Suprapubic skin (tissue), 4 donors: ENCODE measurements around the gene TTC1. TPM values are rescaled to one million over a fixed set of nuclear protein-coding genes. Genes with fewer than 3 reads are reported as not detected.
A peak's percentile ranks its signal among the peaks of the same experiment; 100 is the strongest.

Experiments
- DNase-seq, 2 donors: peaks; one replicate each; pipeline ENCODE4 v3.0.0-alpha.2; 2019; ENCODE audit warnings: low spot score in 2 of 2
- H3K27ac ChIP-seq: fragments of 200-600 bp; sonication (generic); one replicate; pipeline ENCODE4 v1.5.1; 2019
- H3K27me3 ChIP-seq: fragments of 200-600 bp; sonication (generic); one replicate; pipeline ENCODE4 v1.5.1; 2019
- H3K36me3 ChIP-seq: fragments of 200-600 bp; sonication (generic); one replicate; pipeline ENCODE4 v1.5.1; 2019
- H3K4me1 ChIP-seq: fragments of 200-600 bp; sonication (generic); one replicate; pipeline ENCODE4 v1.5.1; 2019
- H3K4me3 ChIP-seq: fragments of 200-600 bp; sonication (generic); one replicate; pipeline ENCODE4 v1.5.1; 2019; ENCODE audit warnings: mild to moderate bottlenecking
- H3K9me3 ChIP-seq: fragments of 200-600 bp; sonication (generic); one replicate; pipeline ENCODE4 v1.5.1; 2019
- CTCF ChIP-seq, 2 donors: fragments of 200-600 bp in 1 of 2; fragments of 450-650 bp in 1 of 2; sonication (generic) in 1 of 2; IDR thresholded peaks; one replicate each; pipeline ENCODE4 v1.5.1; 2016 to 2019; ENCODE audit warnings: antibody characterized with exemption in 2 of 2, mild to moderate bottlenecking in 1 of 2, moderate library complexity in 1 of 2
- EP300 ChIP-seq: sonication (generic); formaldehyde crosslinking; IDR thresholded peaks from one replicate; pipeline ENCODE4 v1.6.1; 2017; ENCODE audit warnings: antibody characterized with exemption
- POLR2A ChIP-seq, 2 donors: fragments of 450-650 bp; IDR thresholded peaks; one replicate each; pipeline ENCODE4 v1.6.1; 2017; ENCODE audit warnings: antibody characterized with exemption in 2 of 2, mild to moderate bottlenecking in 2 of 2, moderate library complexity in 2 of 2
- POLR2AphosphoS5 ChIP-seq, 3 donors: sonication (generic); formaldehyde crosslinking; IDR thresholded peaks; one replicate each; pipeline ENCODE4 v1.6.1; 2017; ENCODE audit warnings: antibody characterized with exemption in 3 of 3
- WGBS: methylation state at CpG from one replicate; pipeline ENCODE4 v1.1.5; 2018; 5-methylcytosine and 5-hydroxymethylcytosine counted together
- total RNA-seq, 4 donors: library from RNA; depleted of rRNA; stranded (reverse); fragments of >200 nt; gene quantifications; one replicate each; pipeline ENCODE4 v1.1.0, GENCODE V29; 2016

TTC1 gene
- total RNA-seq, 4 donors from 2014 or later = 26.1 to 39.1 (median 30.5) TPM

- Histone ChIP-seq H3K27ac (no peak overlapping the region), H3K9me3 (no peaks in the 10 kb centered on the region), H3K27me3 (peaks cover 32% of the 10 kb centered on the region), H3K36me3 (no peaks in the 10 kb centered on the region), H3K4me1 (peaks cover 10% of the 10 kb centered on the region), H3K4me3 (no peak overlapping the region)
- DNase-seq = no peak
- 47% methylated on average over 7 of the region's 8 CpGs for WGBS
- TF ChIP-seq POLR2AphosphoS5 (IDR thresholded peaks at IDR 0.05) (no peak), EP300 (no peak), CTCF (IDR thresholded peaks at IDR 0.05) (no peak)
These were observed 26.3 kb upstream of the TTC1 start for GRCh38 chr5:159982421-159983173.

- Histone ChIP-seq H3K36me3 (no peaks in the 10 kb centered on the region), H3K27me3 (peaks cover 29% of the 10 kb centered on the region), H3K27ac (no peak overlapping the region), H3K4me3 (peak overlapping the region; percentile 54), H3K9me3 (no peaks in the 10 kb centered on the region), H3K4me1 (peaks cover 10% of the 10 kb centered on the region)
- DNase-seq = peak; percentile 77 to 84
- TF ChIP-seq POLR2A (IDR thresholded peaks at IDR 0.05) = no peak
- TF ChIP-seq CTCF (IDR thresholded peaks at IDR 0.05) = peak; percentile 40 to 62
- WGBS = 1% methylated on average over 31 of the region's 50 CpGs
These were observed 21.8 kb upstream of the TTC1 start for GRCh38 chr5:159987031-159987674.

GRCh38 chr5:159990506-159990905 lies 18.4 kb upstream of the TTC1 start:
- Histone ChIP-seq H3K4me3 (no peak overlapping the region), H3K27me3 (peaks cover 23% of the 10 kb centered on the region), H3K27ac (no peak overlapping the region), H3K36me3 (no peaks in the 10 kb centered on the region), H3K9me3 (peaks cover 9% of the 10 kb centered on the region), H3K4me1 (peaks cover 10% of the 10 kb centered on the region)
- no peak for TF ChIP-seq EP300
- no peak for TF ChIP-seq CTCF (IDR thresholded peaks at IDR 0.05)
- TF ChIP-seq POLR2AphosphoS5 (IDR thresholded peaks at IDR 0.05) = no peak
- no peak for TF ChIP-seq POLR2A (IDR thresholded peaks at IDR 0.05)
- DNase-seq = no peak
- WGBS = 74% methylated on average over 2 of the region's 2 CpGs

GRCh38 chr5:159992566-159992965 lies 16.4 kb upstream of the TTC1 start:
- no peak for DNase-seq
- Histone ChIP-seq H3K27me3 (peaks cover 15% of the 10 kb centered on the region), H3K9me3 (peaks cover 9% of the 10 kb centered on the region), H3K27ac (no peak overlapping the region), H3K4me1 (peaks cover under 1% of the 10 kb centered on the region), H3K4me3 (no peak overlapping the region), H3K36me3 (no peaks in the 10 kb centered on the region)
- WGBS = 95% methylated on average over 1 of the region's 1 CpG
- TF ChIP-seq POLR2AphosphoS5 (IDR thresholded peaks at IDR 0.05) (no peak), POLR2A (IDR thresholded peaks at IDR 0.05) (no peak), EP300 (no peak), CTCF (IDR thresholded peaks at IDR 0.05) (no peak)

- H3K9me3 ChIP-seq = peaks cover 9% of the 10 kb centered on the region
- WGBS = 97% methylated on average over 2 of the region's 2 CpGs
- H3K4me1 ChIP-seq = no peaks in the 10 kb centered on the region
- H3K4me3 ChIP-seq = no peak overlapping the region
- H3K36me3 ChIP-seq = no peaks in the 10 kb centered on the region
- no peak for DNase-seq
- peaks cover 15% of the 10 kb centered on the region for H3K27me3 ChIP-seq
- TF ChIP-seq POLR2AphosphoS5 (IDR thresholded peaks at IDR 0.05) (no peak), CTCF (IDR thresholded peaks at IDR 0.05) (no peak), EP300 (no peak), POLR2A (IDR thresholded peaks at IDR 0.05) (no peak)
- H3K27ac ChIP-seq = no peak overlapping the region
These were observed 15.7 kb upstream of the TTC1 start for GRCh38 chr5:159993194-159993593.
